ENCODE measurements around the gene UBE3A. TPM values are rescaled to one million over a fixed set of nuclear protein-coding genes. Genes with fewer than 3 reads are reported as not detected.

Gene UBE3A
- total RNA-seq, 4 donors from 2014 or later, result 56.9 to 79.2 (median 65.7) TPM

DNA sequence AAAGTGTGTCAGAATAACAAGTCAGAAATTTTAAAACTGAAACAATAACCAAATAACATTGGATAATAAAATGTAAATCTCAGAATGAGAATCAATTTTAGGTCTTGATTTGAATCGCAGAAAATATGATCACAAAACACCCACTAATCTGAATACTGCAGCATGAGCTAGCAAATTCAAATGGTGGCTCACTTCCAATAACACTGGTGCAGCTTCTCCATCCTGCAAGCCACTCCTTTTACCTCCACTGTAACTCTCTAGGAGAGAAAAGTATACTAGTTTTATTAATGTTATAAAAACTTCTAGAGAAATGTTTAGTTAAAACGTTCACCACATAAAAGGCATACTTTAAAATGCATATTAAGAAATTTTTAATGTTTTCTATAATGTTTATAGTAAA, 30.4 kb downstream of the UBE3A start:
- TF ChIP-seq CTCF (IDR thresholded peaks at IDR 0.05) (no peak), POLR2A (IDR thresholded peaks at IDR 0.05) (no peak)
- intact Hi-C loops (cut with DNase I; ENCODE audit: low total_unique reads), result no loop called here
- DNase-seq (ENCODE audit: low spot score in 2 of 2), result no peak
- no peak overlapping the region for H3K4me3 ChIP-seq (ENCODE audit: low read depth, poor library complexity, severe bottlenecking)
- 40 to 41% methylated on average over 2 of the region's 2 CpGs for WGBS, 2 donors

- DNase-seq (ENCODE audit: low spot score in 2 of 2), result no peak
- TF ChIP-seq CTCF (IDR thresholded peaks at IDR 0.05), result no peak
- TF ChIP-seq POLR2A (IDR thresholded peaks at IDR 0.05), result no peak
- H3K4me3 ChIP-seq (ENCODE audit: low read depth, poor library complexity, severe bottlenecking), result no peak overlapping the region
- 67 to 81% methylated on average over 4 of the region's 4 CpGs for WGBS, 2 donors
- intact Hi-C loops (cut with DNase I; ENCODE audit: low total_unique reads), result no loop called here
Measured at GRCh38 chr15:25407950-25408349, 30.9 kb downstream of the UBE3A start.

GRCh38 chr15:25406846-25407245, 32.0 kb downstream of the UBE3A start:
- intact Hi-C loops (cut with DNase I; ENCODE audit: low total_unique reads), result no loop called here
- WGBS, 2 donors, result 29 to 54% methylated on average over 1 of the region's 1 CpG

DNA sequence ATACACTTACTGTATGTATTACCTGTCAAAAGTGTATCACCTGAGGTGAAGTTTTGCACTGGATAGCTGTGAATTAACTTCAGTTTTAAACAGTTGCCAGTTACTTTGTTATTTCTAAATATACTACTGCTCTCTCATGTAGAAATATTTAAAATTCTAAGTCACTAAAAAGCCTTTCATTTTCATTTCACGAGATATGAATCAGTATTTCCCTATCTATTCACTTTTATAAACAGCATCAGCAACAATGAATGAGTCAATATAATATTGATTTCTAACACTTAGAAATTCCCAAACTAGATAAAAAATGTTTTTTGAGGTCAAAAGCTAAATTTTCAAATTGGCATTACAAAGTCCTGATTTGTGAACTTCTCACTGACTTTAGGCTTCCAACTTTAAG, 32.6 kb downstream of the UBE3A start:
- WGBS, 2 donors, result 65 to 72% methylated on average over 1 of the region's 1 CpG
- intact Hi-C loops (cut with DNase I; ENCODE audit: low total_unique reads), result no loop called here
- H3K4me3 ChIP-seq (ENCODE audit: low read depth, poor library complexity, severe bottlenecking), result no peak overlapping the region
- TF ChIP-seq POLR2A (IDR thresholded peaks at IDR 0.05), result no peak
- TF ChIP-seq CTCF (IDR thresholded peaks at IDR 0.05), result no peak
- no peak for DNase-seq (ENCODE audit: low spot score in 2 of 2)

More at GRCh38 chr15:25406846-25407245, 32.0 kb downstream of the UBE3A start:
- TF ChIP-seq POLR2A (IDR thresholded peaks at IDR 0.05) (no peak), CTCF (IDR thresholded peaks at IDR 0.05) (no peak)
- no peak for DNase-seq (ENCODE audit: low spot score in 2 of 2)
- H3K4me3 ChIP-seq (ENCODE audit: low read depth, poor library complexity, severe bottlenecking), result no peak overlapping the region

DNA sequence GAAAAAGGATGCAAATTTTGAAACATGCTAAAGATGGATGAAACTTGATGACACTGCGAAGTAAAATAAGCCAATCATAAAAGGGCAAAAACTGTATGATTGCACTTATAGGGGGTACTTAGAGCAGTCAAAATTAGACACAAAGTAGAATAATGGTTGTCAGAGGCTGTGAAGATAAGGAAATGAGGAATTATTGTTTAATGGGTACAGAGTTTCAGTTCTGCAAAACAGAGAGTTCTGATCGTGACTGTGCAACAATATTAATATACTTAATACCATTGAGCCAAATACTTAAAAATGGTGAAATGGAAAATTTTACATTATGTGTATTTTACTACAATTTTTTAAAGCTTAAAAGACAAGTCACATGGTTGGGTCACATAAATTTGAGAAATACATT, 35.1 kb downstream of the UBE3A start:
- 92 to 94% methylated on average over 2 of the region's 2 CpGs for WGBS, 2 donors
- intact Hi-C loops (cut with DNase I; ENCODE audit: low total_unique reads), result no loop called here
- H3K4me3 ChIP-seq (ENCODE audit: low read depth, poor library complexity, severe bottlenecking), result no peak overlapping the region
- no peak for DNase-seq (ENCODE audit: low spot score in 2 of 2)
- TF ChIP-seq CTCF (IDR thresholded peaks at IDR 0.05) (no peak), POLR2A (IDR thresholded peaks at IDR 0.05) (no peak)

- no peak for DNase-seq (ENCODE audit: low spot score in 2 of 2)
- intact Hi-C loops (cut with DNase I; ENCODE audit: low total_unique reads), result no loop called here
- no peak overlapping the region for H3K4me3 ChIP-seq (ENCODE audit: low read depth, poor library complexity, severe bottlenecking)
- 100% methylated on average over 2 of the region's 2 CpGs for WGBS, 2 donors
- TF ChIP-seq POLR2A (IDR thresholded peaks at IDR 0.05), result no peak
- no peak for TF ChIP-seq CTCF (IDR thresholded peaks at IDR 0.05)
Measured at GRCh38 chr15:25402342-25402741, 36.5 kb downstream of the UBE3A start.

Measured in lower leg skin (tissue), 4 donors.